ENCODE results near the gene CACNA1F.

CACNA1F gene

DNA sequence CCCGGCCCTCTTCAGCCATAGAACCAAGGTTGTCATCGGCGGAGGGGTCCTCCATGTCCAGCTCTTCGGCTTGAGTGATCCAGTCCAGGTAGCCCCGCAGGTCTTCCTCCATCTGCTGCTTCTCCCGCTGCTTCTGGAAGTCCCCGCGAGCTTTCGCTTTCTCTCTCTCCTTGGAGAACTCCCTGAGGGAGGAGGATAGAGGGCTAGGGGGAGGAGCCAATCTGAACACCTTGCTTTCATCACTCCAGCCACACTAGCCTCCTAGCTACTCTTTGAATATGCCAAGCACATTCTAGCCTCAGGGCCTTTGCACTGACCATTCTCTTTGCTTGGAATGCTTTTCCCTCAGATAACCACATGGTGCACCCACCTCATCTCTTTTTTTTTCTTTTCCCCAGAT lies 6.2 kb downstream of the CACNA1F start:
- H3K27ac Mint-ChIP-seq, result no peak overlapping the region
- no peaks in the 10 kb centered on the region for H3K36me3 Mint-ChIP-seq
- H3K27me3 Mint-ChIP-seq, result no peaks in the 10 kb centered on the region
- no peaks in the 10 kb centered on the region for H3K9me3 Mint-ChIP-seq (ENCODE audit: low read depth)
- H3K4me1 Mint-ChIP-seq (ENCODE audit: low read depth), result peaks cover 5% of the 10 kb centered on the region
- H3K4me3 Mint-ChIP-seq, result no peak overlapping the region

DNA sequence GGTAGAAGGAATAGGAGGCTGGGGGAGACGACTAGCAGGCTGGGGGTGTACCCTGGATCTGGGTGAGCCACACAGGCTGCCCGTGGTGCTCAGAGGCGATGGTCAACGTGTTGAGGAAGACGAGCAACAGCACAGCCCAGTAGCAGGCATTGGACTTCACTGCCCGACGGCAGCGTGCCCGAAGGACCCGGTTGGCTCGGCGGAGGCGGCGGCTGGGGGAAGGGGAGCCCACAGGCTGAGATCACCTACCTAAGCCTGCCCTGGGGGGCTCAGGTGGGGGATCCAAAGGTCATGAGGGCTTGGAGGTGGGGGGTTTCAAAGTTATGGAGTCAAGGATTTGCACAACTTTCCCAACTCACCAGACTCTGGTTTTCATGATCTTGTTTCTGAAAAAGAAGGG lies 7.3 kb downstream of the CACNA1F start:
- H3K36me3 Mint-ChIP-seq, result no peaks in the 10 kb centered on the region
- no peak overlapping the region for H3K27ac Mint-ChIP-seq
- H3K4me1 Mint-ChIP-seq (ENCODE audit: low read depth), result peaks cover 5% of the 10 kb centered on the region
- no peaks in the 10 kb centered on the region for H3K27me3 Mint-ChIP-seq
- H3K4me3 Mint-ChIP-seq, result no peak overlapping the region
- H3K9me3 Mint-ChIP-seq (ENCODE audit: low read depth), result no peaks in the 10 kb centered on the region

DNA sequence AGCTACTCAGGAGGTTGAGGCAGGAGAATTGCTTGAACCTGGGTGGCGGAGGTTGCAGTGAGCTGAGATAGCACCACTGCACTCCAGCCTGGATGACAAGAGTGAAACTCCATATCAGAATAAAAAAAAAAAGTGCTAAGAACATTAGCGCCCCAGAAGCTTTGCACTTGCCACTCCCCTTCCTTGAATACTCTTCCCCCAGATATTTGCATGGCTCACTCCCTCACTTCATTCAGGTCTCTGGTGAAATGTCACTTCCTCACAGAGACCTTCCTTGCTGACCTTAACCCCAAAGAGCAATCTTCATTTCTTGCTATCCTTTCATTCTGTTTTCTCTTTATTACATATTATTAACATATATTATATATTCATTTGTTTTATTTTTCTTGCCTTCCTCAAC lies 11.3 kb downstream of the CACNA1F start:
- no peaks in the 10 kb centered on the region for H3K9me3 Mint-ChIP-seq (ENCODE audit: low read depth)
- H3K27ac Mint-ChIP-seq, result no peak overlapping the region
- H3K4me1 Mint-ChIP-seq (ENCODE audit: low read depth), result peaks cover 2% of the 10 kb centered on the region
- no peak overlapping the region for H3K4me3 Mint-ChIP-seq
- no peaks in the 10 kb centered on the region for H3K36me3 Mint-ChIP-seq
- H3K27me3 Mint-ChIP-seq, result no peaks in the 10 kb centered on the region

DNA sequence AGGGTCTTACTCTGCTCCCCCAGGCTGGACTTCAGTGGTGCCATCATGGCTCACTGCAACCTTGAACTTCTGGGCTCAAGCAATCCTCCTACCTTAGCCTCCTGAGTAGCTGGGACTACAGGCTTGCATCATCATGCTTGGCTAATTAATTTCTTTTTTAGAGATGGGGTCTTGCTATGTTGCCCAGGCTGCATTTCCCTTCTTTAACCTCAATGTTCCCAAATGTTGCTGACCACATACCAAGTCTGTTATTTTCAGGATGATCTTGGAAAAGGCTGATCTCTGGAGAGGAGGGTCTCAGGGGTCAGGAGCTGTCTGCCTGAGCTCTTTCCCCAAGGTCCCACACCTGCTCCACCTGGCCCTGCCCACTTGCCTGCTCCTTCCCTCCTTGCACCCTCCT lies 13.0 kb downstream of the CACNA1F start:
- H3K27ac Mint-ChIP-seq, result no peak overlapping the region
- H3K4me3 Mint-ChIP-seq, result no peak overlapping the region
- H3K27me3 Mint-ChIP-seq, result no peaks in the 10 kb centered on the region
- no peaks in the 10 kb centered on the region for H3K9me3 Mint-ChIP-seq (ENCODE audit: low read depth)
- H3K36me3 Mint-ChIP-seq, result no peaks in the 10 kb centered on the region
- H3K4me1 Mint-ChIP-seq (ENCODE audit: low read depth), result peaks cover 2% of the 10 kb centered on the region

GRCh38 chrX:49214996-49215526 lies 18.1 kb downstream of the CACNA1F start:
- Mint-ChIP-seq H3K36me3 (no peaks in the 10 kb centered on the region), H3K27ac (no peak overlapping the region), H3K9me3 (ENCODE audit: low read depth) (no peaks in the 10 kb centered on the region), H3K4me3 (no peak overlapping the region), H3K27me3 (no peaks in the 10 kb centered on the region), H3K4me1 (ENCODE audit: low read depth) (peaks cover 2% of the 10 kb centered on the region)

GRCh38 chrX:49214416-49214815 lies 18.7 kb downstream of the CACNA1F start:
- H3K9me3 Mint-ChIP-seq (ENCODE audit: low read depth), result no peaks in the 10 kb centered on the region
- H3K4me3 Mint-ChIP-seq, result no peak overlapping the region
- no peaks in the 10 kb centered on the region for H3K27me3 Mint-ChIP-seq
- no peak overlapping the region for H3K27ac Mint-ChIP-seq
- no peaks in the 10 kb centered on the region for H3K4me1 Mint-ChIP-seq (ENCODE audit: low read depth)
- no peaks in the 10 kb centered on the region for H3K36me3 Mint-ChIP-seq

DNA sequence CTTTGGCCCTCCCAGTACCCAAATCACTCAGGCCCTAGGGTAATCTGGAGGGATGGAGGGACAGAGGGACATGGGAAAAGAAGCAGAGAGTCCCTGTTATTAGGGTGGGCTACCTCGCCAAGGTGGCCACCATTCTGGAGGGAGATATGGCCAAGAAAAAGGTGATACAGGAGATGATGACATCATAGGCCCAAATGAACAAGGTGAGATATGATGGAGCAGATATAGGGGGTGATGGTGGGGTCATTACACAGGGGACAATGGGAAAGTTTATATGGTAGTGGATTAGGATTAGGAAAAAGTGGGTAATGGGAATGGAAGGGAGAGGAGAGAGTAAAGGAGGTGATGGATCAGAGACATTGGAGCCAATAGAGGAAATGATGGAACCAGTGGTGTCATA lies 20.3 kb downstream of the CACNA1F start:
- H3K27ac Mint-ChIP-seq, result no peak overlapping the region
- H3K4me3 Mint-ChIP-seq, result no peak overlapping the region
- peaks cover 1% of the 10 kb centered on the region for H3K4me1 Mint-ChIP-seq (ENCODE audit: low read depth)
- H3K36me3 Mint-ChIP-seq, result no peaks in the 10 kb centered on the region
- no peaks in the 10 kb centered on the region for H3K9me3 Mint-ChIP-seq (ENCODE audit: low read depth)
- no peaks in the 10 kb centered on the region for H3K27me3 Mint-ChIP-seq

- H3K27ac Mint-ChIP-seq, result no peak overlapping the region
- peaks cover 1% of the 10 kb centered on the region for H3K4me1 Mint-ChIP-seq (ENCODE audit: low read depth)
- no peaks in the 10 kb centered on the region for H3K36me3 Mint-ChIP-seq
- no peaks in the 10 kb centered on the region for H3K27me3 Mint-ChIP-seq
- H3K9me3 Mint-ChIP-seq (ENCODE audit: low read depth), result no peaks in the 10 kb centered on the region
- H3K4me3 Mint-ChIP-seq, result no peak overlapping the region
Observed at GRCh38 chrX:49212209-49212608, 20.9 kb downstream of the CACNA1F start.

- Mint-ChIP-seq H3K4me3 (no peak overlapping the region), H3K36me3 (no peaks in the 10 kb centered on the region), H3K4me1 (ENCODE audit: low read depth) (peaks cover 1% of the 10 kb centered on the region), H3K9me3 (ENCODE audit: low read depth) (no peaks in the 10 kb centered on the region), H3K27me3 (no peaks in the 10 kb centered on the region), H3K27ac (no peak overlapping the region)
Observed at GRCh38 chrX:49211074-49211473, 22.1 kb downstream of the CACNA1F start.

DNA sequence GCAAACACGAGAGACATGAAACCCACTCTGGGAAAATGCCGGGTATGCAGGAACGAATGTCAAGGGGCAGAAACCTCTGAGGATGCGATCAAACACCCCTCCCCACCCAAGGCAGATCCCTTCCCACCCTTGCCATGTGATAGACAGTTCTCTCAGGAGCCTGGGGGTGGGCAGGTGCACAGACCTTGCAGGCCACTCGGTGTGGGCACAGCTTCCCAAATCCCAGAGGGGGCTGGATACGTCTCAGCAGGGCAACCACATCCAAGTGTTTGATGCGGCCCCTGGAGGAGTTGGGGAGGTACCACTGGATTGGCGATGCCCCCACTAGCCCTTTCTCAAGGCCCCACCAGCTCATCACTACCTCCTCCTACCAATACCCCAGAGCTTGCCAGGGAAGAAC lies 22.7 kb downstream of the CACNA1F start:
- Mint-ChIP-seq H3K9me3 (ENCODE audit: low read depth) (no peaks in the 10 kb centered on the region), H3K4me3 (no peak overlapping the region), H3K27me3 (no peaks in the 10 kb centered on the region), H3K4me1 (ENCODE audit: low read depth) (peaks cover 1% of the 10 kb centered on the region), H3K27ac (no peak overlapping the region), H3K36me3 (no peaks in the 10 kb centered on the region)

DNA sequence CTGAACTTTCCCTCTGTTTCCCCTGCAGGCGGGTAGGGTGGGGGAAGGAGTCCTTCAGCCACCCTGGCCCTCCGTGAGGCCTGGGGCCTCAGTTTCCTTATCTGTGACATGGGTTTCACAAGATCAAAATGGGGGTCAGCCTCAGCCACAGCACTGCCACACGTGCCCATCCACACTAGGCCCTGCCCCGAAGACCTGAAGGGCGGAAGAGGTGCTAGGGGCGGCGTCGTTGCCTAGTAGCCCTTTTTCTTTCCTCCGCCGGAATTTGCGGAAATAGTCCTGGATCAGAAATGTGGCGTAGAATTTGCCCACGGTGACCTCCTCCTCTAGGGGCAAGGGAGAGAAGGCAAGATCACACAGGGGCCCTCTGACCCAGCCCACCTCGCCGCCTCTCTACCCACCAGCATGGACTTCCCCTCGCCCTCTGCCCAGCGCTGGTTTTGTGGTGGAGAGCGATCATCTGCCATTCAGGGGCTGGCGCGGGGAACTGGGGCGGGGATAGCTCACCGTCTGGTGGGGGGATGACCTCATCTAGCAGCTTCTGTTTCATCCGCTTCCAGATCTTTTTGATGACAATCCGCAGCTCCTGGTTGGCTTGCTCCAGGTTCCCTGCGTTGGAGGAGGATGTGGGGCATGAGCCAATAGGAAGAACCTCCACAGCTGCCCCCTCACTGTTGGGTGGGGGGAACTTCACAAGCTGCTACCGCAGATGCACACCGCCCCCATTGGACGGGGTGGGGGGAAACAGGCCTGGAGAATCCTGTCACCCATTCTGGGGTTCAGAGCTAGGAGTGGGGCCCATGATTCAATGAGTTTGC lies 23.5 kb downstream of the CACNA1F start:
- peak overlapping the region; percentile 13 for H3K4me3 Mint-ChIP-seq
- H3K36me3 Mint-ChIP-seq, result no peaks in the 10 kb centered on the region
- no peaks in the 10 kb centered on the region for H3K9me3 Mint-ChIP-seq (ENCODE audit: low read depth)
- no peak overlapping the region for H3K27ac Mint-ChIP-seq
- H3K4me1 Mint-ChIP-seq (ENCODE audit: low read depth), result peaks cover 1% of the 10 kb centered on the region
- no peaks in the 10 kb centered on the region for H3K27me3 Mint-ChIP-seq

GRCh38 chrX:49208399-49208798 lies 24.7 kb downstream of the CACNA1F start:
- H3K27me3 Mint-ChIP-seq, result no peaks in the 10 kb centered on the region
- no peaks in the 10 kb centered on the region for H3K36me3 Mint-ChIP-seq
- no peak overlapping the region for H3K4me3 Mint-ChIP-seq
- H3K9me3 Mint-ChIP-seq (ENCODE audit: low read depth), result no peaks in the 10 kb centered on the region
- H3K4me1 Mint-ChIP-seq (ENCODE audit: low read depth), result peaks cover 1% of the 10 kb centered on the region
- no peak overlapping the region for H3K27ac Mint-ChIP-seq

- no peaks in the 10 kb centered on the region for H3K27me3 Mint-ChIP-seq
- H3K4me3 Mint-ChIP-seq, result no peak overlapping the region
- H3K27ac Mint-ChIP-seq, result no peak overlapping the region
- no peaks in the 10 kb centered on the region for H3K36me3 Mint-ChIP-seq
- peaks cover 1% of the 10 kb centered on the region for H3K4me1 Mint-ChIP-seq (ENCODE audit: low read depth)
- no peaks in the 10 kb centered on the region for H3K9me3 Mint-ChIP-seq (ENCODE audit: low read depth)
Observed at GRCh38 chrX:49206543-49206942, 26.6 kb downstream of the CACNA1F start.

- no peaks in the 10 kb centered on the region for H3K36me3 Mint-ChIP-seq
- peaks cover 4% of the 10 kb centered on the region for H3K4me1 Mint-ChIP-seq (ENCODE audit: low read depth)
- no peaks in the 10 kb centered on the region for H3K27me3 Mint-ChIP-seq
- no peak overlapping the region for H3K4me3 Mint-ChIP-seq
- no peaks in the 10 kb centered on the region for H3K9me3 Mint-ChIP-seq (ENCODE audit: low read depth)
- H3K27ac Mint-ChIP-seq, result no peak overlapping the region
Observed at GRCh38 chrX:49205443-49205842, 27.7 kb downstream of the CACNA1F start.

DNA sequence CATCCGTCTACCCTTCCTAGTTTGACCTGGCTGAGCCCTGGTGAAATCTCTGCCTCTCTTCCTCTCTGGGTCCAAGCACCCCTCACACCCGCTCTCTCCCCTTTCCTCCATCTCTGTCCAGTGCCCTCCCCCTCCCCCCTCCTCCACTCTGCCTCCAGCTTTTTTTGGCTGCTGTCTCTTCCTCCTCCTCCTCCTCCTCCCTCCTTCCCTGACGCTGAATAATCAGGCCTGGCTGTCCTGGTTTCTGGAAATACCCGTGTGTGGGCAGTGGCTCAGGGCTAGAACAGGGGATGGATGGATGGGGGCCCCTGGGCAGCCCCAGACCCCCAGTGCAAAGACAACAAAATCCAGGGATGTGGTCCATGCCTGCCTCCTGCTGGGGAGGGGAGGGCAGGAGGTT lies 28.4 kb downstream of the CACNA1F start:
- Mint-ChIP-seq H3K27ac (no peak overlapping the region), H3K4me1 (ENCODE audit: low read depth) (peaks cover 5% of the 10 kb centered on the region), H3K9me3 (ENCODE audit: low read depth) (no peaks in the 10 kb centered on the region), H3K4me3 (no peak overlapping the region), H3K27me3 (no peaks in the 10 kb centered on the region), H3K36me3 (no peaks in the 10 kb centered on the region)

DNA sequence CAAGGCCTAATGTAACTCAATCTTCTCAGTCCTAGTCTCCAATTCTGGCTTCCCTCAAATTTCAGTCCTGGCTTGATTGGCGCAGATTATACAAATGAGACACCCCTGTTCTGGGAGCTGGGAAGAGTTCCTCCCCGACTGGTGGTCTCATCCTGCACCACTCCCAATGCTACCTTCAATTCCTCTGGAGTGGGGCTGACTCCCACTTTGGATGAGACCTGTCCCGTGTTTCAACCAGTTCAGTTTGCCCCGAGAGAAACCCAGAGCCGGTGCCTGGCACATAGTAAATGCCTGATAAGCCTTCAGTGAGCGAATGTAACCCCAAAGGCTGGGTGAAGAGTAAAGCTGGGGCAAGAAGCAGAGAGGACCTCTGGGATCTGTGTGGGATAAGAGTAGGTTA lies 29.1 kb downstream of the CACNA1F start:
- no peak overlapping the region for H3K4me3 Mint-ChIP-seq
- no peaks in the 10 kb centered on the region for H3K27me3 Mint-ChIP-seq
- H3K27ac Mint-ChIP-seq, result no peak overlapping the region
- H3K9me3 Mint-ChIP-seq (ENCODE audit: low read depth), result no peaks in the 10 kb centered on the region
- no peaks in the 10 kb centered on the region for H3K36me3 Mint-ChIP-seq
- H3K4me1 Mint-ChIP-seq (ENCODE audit: low read depth), result peaks cover 8% of the 10 kb centered on the region

All from activated naive CD8-positive, alpha-beta T cell (primary cell).